ENCODE measurements around the gene STX19. TPM values are rescaled to one million over a fixed set of nuclear protein-coding genes. Genes with fewer than 3 reads are reported as not detected.
A peak's percentile ranks its signal among the peaks of the same experiment; 100 is the strongest.

Gene STX19
- total RNA-seq, 2 experiments from 2014 or later: not detected

DNA sequence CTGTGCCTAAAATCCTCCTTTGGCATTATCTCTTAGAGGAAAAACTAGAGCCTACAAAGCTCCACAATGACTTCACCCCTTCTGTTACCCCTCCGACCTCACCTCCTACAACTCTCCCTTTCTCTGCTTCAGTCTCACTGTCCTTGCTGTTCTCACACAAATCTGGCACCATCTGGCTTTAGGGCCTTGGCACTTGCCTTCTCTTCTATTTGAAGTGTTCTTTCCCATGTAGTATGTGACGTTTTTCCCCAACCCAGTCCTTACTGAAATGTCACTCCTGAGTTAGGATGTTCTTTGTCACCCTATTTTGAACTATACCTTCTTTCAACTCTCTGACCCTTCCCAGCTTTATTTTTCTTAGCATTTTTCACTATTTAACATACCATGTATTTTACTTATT, 8.7 kb downstream of the STX19 start:
- Mint-ChIP-seq H3K27me3 (ENCODE audit: low read depth) (no peaks in the 10 kb centered on the region), H3K9me3 (ENCODE audit: insufficient read depth) (no peaks in the 10 kb centered on the region), H3K4me1 (ENCODE audit: low read depth) (peaks cover 3% of the 10 kb centered on the region), H3K36me3 (ENCODE audit: low read depth) (peaks cover 5% of the 10 kb centered on the region), H3K27ac (no peak overlapping the region), H3K4me3 (no peak overlapping the region)
- POLR2A ChIA-PET: no interaction called here
- no peak for DNase-seq
- ATAC-seq: no peak
- CTCF ChIA-PET: interaction anchor here (0.7 kb wide), 1 partner anchor 9 kb away, joined by 3 read pairs; no protein-coding TSS in a partner anchor

DNA sequence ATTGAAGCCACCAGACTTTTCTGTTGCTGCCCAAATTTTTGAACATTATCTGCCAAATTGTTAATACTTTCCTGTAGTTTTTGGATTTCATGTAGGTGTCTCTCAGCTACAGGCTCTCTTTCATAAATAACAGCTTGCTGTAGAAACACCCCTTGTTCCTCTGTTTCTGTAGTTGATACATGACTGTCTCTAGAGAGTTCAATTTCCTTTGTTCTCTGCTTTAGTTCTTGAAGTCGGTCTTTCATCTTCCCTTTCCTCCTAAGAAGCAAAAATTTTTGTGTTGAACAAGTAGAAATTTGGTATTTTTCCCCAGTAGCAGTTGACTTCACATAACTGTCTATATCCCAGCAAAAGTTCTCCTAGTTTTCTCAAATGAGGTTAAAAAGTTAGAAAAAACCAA, 13.4 kb downstream of the STX19 start:
- no peak for DNase-seq
- POLR2A ChIA-PET: interaction anchor here (1.3 kb wide), 1 partner anchor 48 kb away, joined by 5 read pairs; the partner anchor contains the start of genes DHFR2 and NSUN3
- ATAC-seq: no peak
- Mint-ChIP-seq H3K27ac (no peak overlapping the region), H3K4me1 (ENCODE audit: low read depth) (peaks cover 19% of the 10 kb centered on the region), H3K4me3 (no peak overlapping the region), H3K36me3 (ENCODE audit: low read depth) (peaks cover 11% of the 10 kb centered on the region), H3K27me3 (ENCODE audit: low read depth) (no peaks in the 10 kb centered on the region), H3K9me3 (ENCODE audit: insufficient read depth) (no peaks in the 10 kb centered on the region)
- CTCF ChIA-PET: interaction anchor here (1.0 to 2.7 kb wide), 3 partner anchors 10 to 48 kb away, joined by 3 to 9 read pairs (median 3); partner anchors contain the start of genes ARL13B, DHFR2 and NSUN3

DNA sequence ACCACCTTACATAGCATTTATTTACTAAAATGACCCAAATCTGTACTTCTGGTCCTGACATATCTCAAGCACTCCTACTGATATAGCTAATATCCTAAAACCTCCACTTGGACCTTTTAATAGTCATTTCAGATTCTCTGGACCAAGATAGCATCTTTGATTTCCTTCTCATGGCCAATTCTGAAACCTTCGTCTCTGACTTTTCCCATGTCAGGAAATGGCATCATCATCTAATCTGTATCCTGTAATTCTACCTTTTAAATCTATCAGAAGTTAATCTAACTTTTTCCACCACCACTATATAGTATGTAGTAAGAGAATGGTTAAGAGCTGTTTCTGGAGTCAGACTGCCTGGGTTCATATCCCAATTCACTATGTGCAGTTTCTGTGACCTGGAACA, 16.2 kb downstream of the STX19 start:
- H3K36me3 Mint-ChIP-seq (ENCODE audit: low read depth): peaks cover 11% of the 10 kb centered on the region
- DNase-seq (no peak), ATAC-seq (no peak)
- no peaks in the 10 kb centered on the region for H3K27me3 Mint-ChIP-seq (ENCODE audit: low read depth)
- no peak overlapping the region for H3K4me3 Mint-ChIP-seq
- no peak overlapping the region for H3K27ac Mint-ChIP-seq
- peaks cover 19% of the 10 kb centered on the region for H3K4me1 Mint-ChIP-seq (ENCODE audit: low read depth)
- H3K9me3 Mint-ChIP-seq (ENCODE audit: insufficient read depth): no peaks in the 10 kb centered on the region
- ChIA-PET CTCF (interaction anchor here (2.7 kb wide), 1 partner anchor 8 kb away, joined by 9 read pairs; no protein-coding TSS in a partner anchor), POLR2A (interaction anchor here (4.3 kb wide), 1 partner anchor 50 kb away, joined by 17 read pairs; the partner anchor contains the start of genes DHFR2 and NSUN3)

DNA sequence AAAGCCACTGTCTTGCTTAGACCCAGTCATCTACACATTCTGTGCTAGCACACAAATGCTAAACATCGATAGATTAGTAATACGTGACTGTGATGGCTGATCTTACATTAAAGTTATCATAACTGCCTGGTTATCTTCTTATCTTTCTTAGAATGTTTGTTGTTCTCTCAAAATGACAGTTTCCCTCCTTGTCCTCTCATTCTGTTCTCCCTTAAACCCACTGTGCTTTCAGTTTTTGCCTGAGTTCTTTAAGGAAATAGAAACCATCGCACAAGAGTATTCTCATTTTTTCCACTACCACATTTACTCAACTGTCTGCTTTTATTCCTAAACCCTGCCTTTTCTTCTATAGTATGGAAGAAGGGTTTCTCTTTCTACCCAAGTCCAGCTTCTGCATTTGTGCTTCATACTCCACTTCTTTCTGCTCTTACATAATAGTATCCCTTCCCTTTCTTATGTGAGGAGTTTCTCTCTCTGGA, 17.1 kb downstream of the STX19 start:
- Mint-ChIP-seq H3K9me3 (ENCODE audit: insufficient read depth) (no peaks in the 10 kb centered on the region), H3K4me1 (ENCODE audit: low read depth) (peaks cover 19% of the 10 kb centered on the region), H3K4me3 (peak overlapping the region; percentile 2), H3K27ac (peak overlapping the region; percentile 9), H3K27me3 (ENCODE audit: low read depth) (no peaks in the 10 kb centered on the region), H3K36me3 (ENCODE audit: low read depth) (peaks cover 11% of the 10 kb centered on the region)
- DNase-seq (no peak), ATAC-seq (peak; percentile 69)
- POLR2A ChIA-PET: interaction anchor here (4.3 kb wide), 1 partner anchor 51 kb away, joined by 17 read pairs; the partner anchor contains the start of genes DHFR2 and NSUN3
- CTCF ChIA-PET: interaction anchor here (0.5 to 1.5 kb wide), 2 partner anchors 8 to 58 kb away, joined by 3 to 4 read pairs; no protein-coding TSS in a partner anchor

DNA sequence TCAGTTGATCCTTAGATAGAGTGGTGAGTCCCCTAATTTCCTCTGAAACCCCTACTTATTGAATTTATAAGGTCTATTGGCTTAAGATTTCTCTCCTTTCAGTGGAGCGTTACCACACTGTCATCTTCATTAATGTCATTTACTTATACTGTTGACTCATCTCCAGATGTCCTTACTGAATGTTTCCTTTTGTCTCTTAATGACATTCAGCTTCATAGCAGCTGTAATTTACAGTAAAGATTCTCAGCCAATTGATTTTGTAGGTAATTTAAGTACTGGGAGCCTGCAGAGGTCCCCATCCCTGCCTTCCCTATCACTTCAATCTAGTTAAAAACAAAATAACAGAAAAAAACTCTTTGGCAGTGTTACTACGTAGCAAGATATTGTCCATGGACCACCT, 18.8 kb downstream of the STX19 start:
- Mint-ChIP-seq H3K4me1 (ENCODE audit: low read depth) (peaks cover 16% of the 10 kb centered on the region), H3K4me3 (no peak overlapping the region), H3K36me3 (ENCODE audit: low read depth) (peaks cover 6% of the 10 kb centered on the region), H3K9me3 (ENCODE audit: insufficient read depth) (no peaks in the 10 kb centered on the region), H3K27me3 (ENCODE audit: low read depth) (no peaks in the 10 kb centered on the region), H3K27ac (no peak overlapping the region)
- DNase-seq (no peak), ATAC-seq (no peak)
- CTCF ChIA-PET: no interaction called here
- POLR2A ChIA-PET: interaction anchor here (4.3 kb wide), 1 partner anchor 53 kb away, joined by 17 read pairs; the partner anchor contains the start of genes DHFR2 and NSUN3

DNA sequence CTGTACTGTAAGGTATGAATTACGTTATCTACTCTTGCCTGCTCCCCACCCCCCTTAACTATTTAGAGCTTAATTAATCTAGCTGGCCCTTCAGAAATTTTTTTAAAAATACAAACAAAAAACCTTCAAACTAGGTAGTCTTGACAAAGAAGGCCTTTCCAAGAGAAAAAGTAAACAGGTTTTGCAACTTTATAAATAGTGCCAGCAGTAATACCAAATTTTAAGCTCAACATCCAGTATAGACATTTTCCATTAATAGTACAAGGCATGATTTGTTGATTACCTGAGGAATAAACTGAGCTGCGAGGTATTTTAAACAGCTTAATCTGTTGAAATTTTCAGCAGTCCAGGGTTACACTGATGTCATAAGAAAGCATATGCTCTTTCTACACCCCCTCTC, 20.1 kb downstream of the STX19 start:
- ChIA-PET CTCF (interaction anchor here (1.2 to 1.7 kb wide), 3 partner anchors 9 to 63 kb away, joined by 4 to 8 read pairs (median 4); no protein-coding TSS in a partner anchor), POLR2A (no interaction called here)
- no peak overlapping the region for H3K4me3 Mint-ChIP-seq
- H3K4me1 Mint-ChIP-seq (ENCODE audit: low read depth): peaks cover 18% of the 10 kb centered on the region
- peaks cover 6% of the 10 kb centered on the region for H3K36me3 Mint-ChIP-seq (ENCODE audit: low read depth)
- no peak for ATAC-seq
- H3K27me3 Mint-ChIP-seq (ENCODE audit: low read depth): no peaks in the 10 kb centered on the region
- H3K27ac Mint-ChIP-seq: no peak overlapping the region
- H3K9me3 Mint-ChIP-seq (ENCODE audit: insufficient read depth): no peaks in the 10 kb centered on the region
- DNase-seq: no peak

DNA sequence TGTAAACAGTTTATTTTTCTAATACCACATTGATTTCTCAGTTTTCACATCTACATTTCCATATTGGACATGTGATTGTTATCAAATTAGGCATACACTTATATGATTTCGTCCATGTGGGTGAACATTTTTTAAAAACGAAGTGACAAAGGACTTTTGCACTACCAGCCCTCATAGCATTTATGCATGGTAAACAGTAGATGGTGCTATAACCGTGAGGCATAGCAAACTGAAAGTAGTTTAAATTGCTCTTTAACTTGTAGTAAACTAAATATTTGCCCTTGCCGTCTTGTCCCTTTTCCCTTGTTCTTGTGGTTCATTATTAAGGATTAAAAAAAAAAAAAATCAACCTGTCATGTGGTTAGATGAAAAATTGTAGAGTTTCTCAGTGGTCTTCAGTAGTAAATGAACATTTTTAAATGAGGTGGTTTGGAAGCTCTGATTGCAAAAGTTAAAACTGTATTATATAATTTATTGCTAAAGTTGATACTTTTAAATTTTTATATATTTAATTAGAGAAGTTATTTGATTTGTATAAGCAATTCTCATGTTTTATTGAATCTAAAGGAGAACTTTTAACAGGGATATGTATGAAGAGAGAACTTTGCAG, 24.0 kb downstream of the STX19 start:
- Mint-ChIP-seq H3K27me3 (ENCODE audit: low read depth) (no peaks in the 10 kb centered on the region), H3K9me3 (ENCODE audit: insufficient read depth) (no peaks in the 10 kb centered on the region), H3K36me3 (ENCODE audit: low read depth) (no peaks in the 10 kb centered on the region), H3K4me1 (ENCODE audit: low read depth) (peaks cover 1% of the 10 kb centered on the region), H3K4me3 (peak overlapping the region; percentile 60), H3K27ac (peak overlapping the region; percentile 67)
- ATAC-seq: peak; percentile 79
- ChIA-PET POLR2A (interaction anchor here (3.6 kb wide), 1 partner anchor 58 kb away, joined by 17 read pairs; the partner anchor contains the start of genes DHFR2 and NSUN3), CTCF (interaction anchor here (0.6 to 3.6 kb wide), 14 partner anchors 9 to 371 kb away, joined by 3 to 31 read pairs (median 4); partner anchors contain the start of genes DHFR2 and NSUN3)
- peak; percentile 24 for DNase-seq

DNA sequence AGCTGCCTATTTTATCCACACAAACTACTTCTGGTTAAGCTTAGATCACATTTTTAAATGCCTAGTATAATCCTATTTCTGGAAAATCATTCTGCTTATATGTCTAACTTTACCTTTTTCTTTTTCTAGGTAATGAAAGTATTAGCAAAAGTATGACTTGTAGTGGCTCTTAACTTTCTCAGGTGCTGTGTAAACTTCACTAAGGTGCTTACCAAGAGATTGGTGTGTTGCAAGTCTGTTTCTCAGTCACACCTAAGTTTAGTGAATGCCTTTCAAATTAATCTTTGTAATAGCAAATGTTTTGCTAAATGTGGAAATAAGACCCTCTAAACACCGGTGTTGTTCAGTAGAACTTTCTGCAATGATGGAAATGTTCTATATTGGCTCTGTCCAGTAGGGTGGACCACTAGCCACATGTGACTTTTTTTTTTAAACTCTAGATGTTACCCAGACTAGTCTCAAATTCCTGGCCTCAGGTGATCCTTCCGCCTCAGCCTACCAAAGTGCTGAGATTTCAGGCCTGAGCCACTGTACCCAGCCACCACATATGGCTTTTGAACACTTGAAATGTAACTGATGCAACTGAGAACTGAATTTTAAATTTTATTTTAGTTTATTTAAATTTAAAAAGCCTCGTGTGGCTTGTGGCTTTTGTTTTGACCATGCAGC, 26.4 kb downstream of the STX19 start:
- DNase-seq (no peak), ATAC-seq (no peak)
- Mint-ChIP-seq H3K4me1 (ENCODE audit: low read depth) (peaks cover 1% of the 10 kb centered on the region), H3K9me3 (ENCODE audit: insufficient read depth) (no peaks in the 10 kb centered on the region), H3K27ac (no peak overlapping the region), H3K36me3 (ENCODE audit: low read depth) (no peaks in the 10 kb centered on the region), H3K4me3 (no peak overlapping the region), H3K27me3 (ENCODE audit: low read depth) (no peaks in the 10 kb centered on the region)
- POLR2A ChIA-PET: no interaction called here
- CTCF ChIA-PET: interaction anchor here (0.7 to 3.6 kb wide), 4 partner anchors 11 to 67 kb away, joined by 3 to 31 read pairs (median 3); partner anchors contain the start of genes DHFR2 and NSUN3

DNA sequence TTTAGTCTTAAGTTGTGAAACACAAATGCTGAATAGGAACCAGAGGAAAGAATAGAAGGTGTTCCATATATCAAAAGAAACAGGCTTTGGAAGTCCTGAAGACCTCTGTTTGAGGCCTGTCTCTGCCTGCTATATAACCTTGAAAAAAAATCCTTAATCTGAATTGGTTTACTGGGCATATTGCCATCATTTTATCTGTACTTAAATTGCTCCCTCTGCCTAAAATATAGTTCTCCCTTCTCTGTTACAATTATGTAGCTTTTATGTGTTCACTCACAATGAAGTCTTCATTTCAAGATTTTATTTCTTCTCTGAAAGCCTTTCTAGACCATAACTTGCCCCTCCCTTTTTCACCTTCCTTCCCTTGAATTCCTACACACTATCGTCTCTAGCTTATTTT, 27.2 kb downstream of the STX19 start:
- H3K36me3 Mint-ChIP-seq (ENCODE audit: low read depth): no peaks in the 10 kb centered on the region
- H3K9me3 Mint-ChIP-seq (ENCODE audit: insufficient read depth): no peaks in the 10 kb centered on the region
- ChIA-PET CTCF (interaction anchor here (0.7 to 1.2 kb wide), 4 partner anchors 12 to 68 kb away, joined by 3 read pairs; partner anchors contain the start of genes DHFR2 and NSUN3), POLR2A (no interaction called here)
- no peak overlapping the region for H3K27ac Mint-ChIP-seq
- H3K4me1 Mint-ChIP-seq (ENCODE audit: low read depth): peaks cover 1% of the 10 kb centered on the region
- no peak overlapping the region for H3K4me3 Mint-ChIP-seq
- ATAC-seq (no peak), DNase-seq (no peak)
- no peaks in the 10 kb centered on the region for H3K27me3 Mint-ChIP-seq (ENCODE audit: low read depth)

DNA sequence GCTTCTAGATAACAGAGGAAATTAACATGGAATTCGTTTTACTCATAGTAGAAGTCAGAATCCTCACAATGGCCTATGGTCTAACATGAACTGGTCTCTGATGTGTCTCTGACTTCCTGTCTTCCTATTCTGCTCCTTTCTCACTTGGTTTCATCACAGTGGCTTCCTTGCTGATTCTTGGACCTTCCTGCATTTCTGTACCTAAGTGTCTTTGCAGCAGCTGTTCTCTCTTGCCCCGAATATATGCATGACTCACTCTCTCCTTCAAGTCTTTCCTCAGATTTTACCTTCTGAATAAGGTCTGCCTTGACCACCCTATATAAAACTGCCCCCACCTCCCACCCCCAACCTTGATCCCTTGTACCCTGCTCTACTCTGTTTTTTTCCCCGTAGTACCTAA, 34.3 kb downstream of the STX19 start:
- CTCF ChIA-PET: no interaction called here

DNA sequence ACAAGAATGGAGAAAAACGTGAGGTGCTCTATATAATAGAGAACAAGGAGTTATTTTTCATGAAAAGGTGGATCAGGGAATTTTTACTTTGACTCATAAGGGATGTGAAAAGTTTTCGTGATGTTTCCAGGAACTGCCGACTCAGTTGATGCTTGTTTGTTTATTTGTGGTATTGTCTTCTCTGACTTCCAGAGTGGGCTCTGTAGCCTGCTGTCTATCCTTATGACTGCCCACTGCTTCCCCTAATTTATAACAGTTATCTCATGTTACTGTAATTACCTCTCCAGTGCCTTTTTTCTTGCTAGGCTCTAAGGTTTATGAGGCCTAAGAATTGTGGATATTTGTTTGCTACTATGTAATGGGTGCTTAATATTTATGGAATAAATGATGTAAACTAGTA, 36.2 kb downstream of the STX19 start:
- Mint-ChIP-seq H3K4me1 (ENCODE audit: low read depth) (peaks cover 5% of the 10 kb centered on the region), H3K9me3 (ENCODE audit: insufficient read depth) (no peaks in the 10 kb centered on the region), H3K36me3 (ENCODE audit: low read depth) (no peaks in the 10 kb centered on the region), H3K4me3 (no peak overlapping the region), H3K27me3 (ENCODE audit: low read depth) (no peaks in the 10 kb centered on the region), H3K27ac (no peak overlapping the region)
- ChIA-PET POLR2A (no interaction called here), CTCF (no interaction called here)
- ATAC-seq: no peak
- DNase-seq: no peak

More for the DNA sequence above, 34.3 kb downstream of the STX19 start:
- H3K4me1 Mint-ChIP-seq (ENCODE audit: low read depth): peaks cover 5% of the 10 kb centered on the region
- H3K9me3 Mint-ChIP-seq (ENCODE audit: insufficient read depth): no peaks in the 10 kb centered on the region
- DNase-seq (no peak), ATAC-seq (no peak)
- no peak overlapping the region for H3K27ac Mint-ChIP-seq
- POLR2A ChIA-PET: no interaction called here
- H3K27me3 Mint-ChIP-seq (ENCODE audit: low read depth): no peaks in the 10 kb centered on the region
- H3K36me3 Mint-ChIP-seq (ENCODE audit: low read depth): no peaks in the 10 kb centered on the region
- H3K4me3 Mint-ChIP-seq: no peak overlapping the region

DNA sequence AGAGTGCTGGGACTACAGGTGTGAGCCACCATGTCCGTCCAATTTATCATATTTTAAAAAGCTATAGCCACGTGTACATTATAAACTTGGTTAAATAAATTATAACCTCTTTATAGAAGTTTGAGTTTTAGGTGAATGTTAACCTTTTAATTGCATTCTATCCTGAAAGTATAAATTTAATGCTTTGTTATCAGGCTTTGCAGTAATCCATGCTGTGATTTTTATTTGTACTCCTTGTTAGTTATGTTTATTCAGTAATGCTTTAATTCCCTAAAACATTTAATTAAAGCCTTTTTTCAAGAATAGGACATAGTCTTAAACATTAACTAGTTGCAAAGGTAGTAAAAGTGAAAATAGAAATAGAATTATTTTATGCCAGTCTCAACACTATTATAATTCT, 36.8 kb downstream of the STX19 start:
- ChIA-PET POLR2A (no interaction called here), CTCF (no interaction called here)
- ATAC-seq: no peak
- Mint-ChIP-seq H3K4me1 (ENCODE audit: low read depth) (peaks cover 5% of the 10 kb centered on the region), H3K36me3 (ENCODE audit: low read depth) (no peaks in the 10 kb centered on the region), H3K27me3 (ENCODE audit: low read depth) (no peaks in the 10 kb centered on the region), H3K9me3 (ENCODE audit: insufficient read depth) (no peaks in the 10 kb centered on the region), H3K4me3 (no peak overlapping the region), H3K27ac (no peak overlapping the region)
- DNase-seq: no peak
